KOPT-K1 (cell line): ENCODE measurements around the gene KCNH2.

Experiments
- H3K27ac ChIP-seq: fragments of 200-600 bp; sonication (generic); 2 replicates; pipeline ENCODE4 v1.5.1; 2016; ENCODE audit warnings: antibody characterized with exemption, mild to moderate bottlenecking, low read depth, low read length; ENCODE audit not compliant: poor library complexity, severe bottlenecking
- H3K36me3 ChIP-seq: fragments of 200-600 bp; sonication (generic); 2 replicates; pipeline ENCODE4 v1.5.1; 2017; ENCODE audit warnings: antibody characterized with exemption, mild to moderate bottlenecking, low read length, moderate library complexity; ENCODE audit not compliant: insufficient read depth
- H3K9me3 ChIP-seq: fragments of 200-600 bp; sonication (generic); 2 replicates; pipeline ENCODE4 v1.5.1; 2017; ENCODE audit warnings: antibody characterized with exemption, low read length, mild to moderate bottlenecking; ENCODE audit not compliant: insufficient read depth, poor library complexity, severe bottlenecking

KCNH2 gene

DNA sequence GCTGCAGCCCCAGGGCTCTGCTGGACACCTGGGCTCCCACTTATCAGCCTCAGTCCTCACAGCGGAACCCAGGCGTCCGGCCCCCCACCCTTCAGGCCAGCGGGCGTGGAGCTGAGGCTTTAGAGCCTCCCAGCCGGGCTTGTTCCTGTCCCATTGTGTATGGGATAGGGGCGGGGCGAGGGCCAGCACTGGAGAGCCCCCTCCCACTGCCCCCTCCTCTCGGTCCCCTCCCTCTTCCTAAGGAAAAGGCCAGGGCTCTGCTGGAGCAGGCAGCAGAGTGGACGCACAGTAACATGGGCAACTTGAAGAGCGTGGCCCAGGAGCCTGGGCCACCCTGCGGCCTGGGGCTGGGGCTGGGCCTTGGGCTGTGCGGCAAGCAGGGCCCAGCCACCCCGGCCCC is 15.4 kb upstream of the KCNH2 start:
- H3K9me3 ChIP-seq, result peaks cover 9% of the 10 kb centered on the region
- H3K36me3 ChIP-seq, result no peaks in the 10 kb centered on the region
- H3K27ac ChIP-seq, result no peak overlapping the region

DNA sequence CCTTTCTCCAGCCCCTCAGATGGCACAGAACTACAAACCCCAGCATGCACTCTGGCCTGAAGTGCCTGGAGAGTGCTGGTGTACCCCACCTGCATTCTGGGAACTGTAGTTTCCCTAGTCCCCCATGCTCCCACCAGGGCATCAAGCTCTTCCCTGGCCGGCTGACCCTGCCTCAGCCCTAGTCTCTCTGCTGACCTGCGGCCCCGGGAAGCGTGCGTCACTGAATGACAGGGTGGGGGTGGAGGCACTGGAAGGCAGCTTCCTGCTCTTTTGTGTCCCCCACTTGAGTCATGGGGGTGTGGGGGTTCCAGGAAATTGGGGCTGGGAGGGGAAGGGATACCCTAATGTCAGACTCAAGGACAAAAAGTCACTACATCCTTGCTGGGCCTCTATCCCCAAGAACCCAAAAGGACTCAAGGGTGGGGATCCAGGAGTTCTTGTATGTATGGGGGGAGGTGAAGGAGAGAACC is 14.7 kb upstream of the KCNH2 start:
- Histone ChIP-seq H3K9me3 (peaks cover 9% of the 10 kb centered on the region), H3K27ac (no peak overlapping the region), H3K36me3 (no peaks in the 10 kb centered on the region)

DNA sequence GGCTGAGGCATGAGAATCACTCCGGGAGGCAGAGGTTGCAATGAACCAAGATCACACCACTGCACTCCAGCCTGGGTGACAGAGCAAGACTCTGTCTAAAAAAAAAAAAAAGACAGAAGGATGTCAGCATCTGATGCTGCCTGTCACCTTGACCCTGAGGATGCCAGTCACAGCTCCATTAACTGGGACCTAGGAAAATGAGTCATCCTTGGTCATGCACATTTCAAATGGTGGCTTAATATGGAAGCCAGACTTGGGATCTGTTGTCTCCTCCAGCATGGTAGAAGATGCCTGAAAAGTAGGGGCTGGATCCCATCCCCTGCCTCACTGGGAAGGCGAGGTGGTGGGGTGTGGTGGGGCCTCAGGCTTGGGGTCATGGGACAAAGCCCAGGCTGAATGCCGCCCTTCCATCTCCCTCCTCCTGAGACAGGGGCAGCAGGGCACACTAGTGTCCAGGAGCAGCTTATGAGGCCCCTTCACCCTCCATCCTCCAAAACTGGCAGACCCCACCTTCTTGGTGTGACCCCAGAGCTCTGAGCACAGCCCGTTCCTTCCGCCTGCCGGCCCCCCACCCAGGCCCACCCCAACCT is 14.0 kb upstream of the KCNH2 start:
- Histone ChIP-seq H3K9me3 (peaks cover 9% of the 10 kb centered on the region), H3K27ac (no peak overlapping the region), H3K36me3 (no peaks in the 10 kb centered on the region)

DNA sequence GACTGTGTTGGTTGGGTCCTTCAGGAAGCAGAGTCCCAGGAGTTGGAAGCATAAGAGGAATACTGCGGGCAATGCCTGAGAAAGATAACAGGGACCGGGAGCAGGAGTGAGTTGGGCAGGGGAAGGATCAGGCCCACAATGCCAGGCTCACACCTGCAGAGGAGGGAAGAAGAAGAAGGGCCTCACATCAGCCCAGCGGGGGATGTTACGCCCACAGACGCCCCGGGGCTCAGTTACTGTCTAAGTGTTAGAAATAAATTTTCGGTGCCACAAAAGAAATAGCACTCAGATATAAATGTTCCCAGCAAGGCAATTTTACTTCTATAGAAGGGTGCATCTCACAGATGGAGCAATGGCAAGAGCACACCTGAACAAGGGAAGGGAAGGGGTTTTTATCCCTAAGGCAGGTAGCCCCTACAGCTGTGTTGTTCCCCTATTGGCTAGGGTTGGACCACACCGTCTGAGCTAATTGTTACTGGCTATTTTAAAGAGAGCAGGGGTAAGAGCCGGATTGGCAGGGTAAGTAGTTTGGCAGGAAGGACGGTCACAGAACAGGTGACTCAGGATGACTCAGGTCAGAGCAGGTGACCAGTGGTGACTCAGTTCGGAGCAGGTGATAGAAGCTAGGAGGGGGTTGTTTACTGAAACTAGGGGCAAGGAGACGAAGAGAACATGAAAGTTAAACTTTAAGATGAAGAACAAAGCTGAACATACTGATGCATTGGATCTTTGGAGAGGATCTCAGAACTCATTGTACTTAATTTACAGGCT is 12.5 kb upstream of the KCNH2 start, which contains the start of gene NOS3:
TSS of gene NOS3 (plus strand) at position 602 of the 771 bp plus-strand sequence. CDS start 2,787 bp downstream, outside the sequence.
- H3K27ac ChIP-seq, result no peak within 1 kb of the TSS
- H3K9me3 ChIP-seq, result peaks cover 9% of the 10 kb centered on the region
- H3K36me3 ChIP-seq, result no peaks in the 10 kb centered on the region

DNA sequence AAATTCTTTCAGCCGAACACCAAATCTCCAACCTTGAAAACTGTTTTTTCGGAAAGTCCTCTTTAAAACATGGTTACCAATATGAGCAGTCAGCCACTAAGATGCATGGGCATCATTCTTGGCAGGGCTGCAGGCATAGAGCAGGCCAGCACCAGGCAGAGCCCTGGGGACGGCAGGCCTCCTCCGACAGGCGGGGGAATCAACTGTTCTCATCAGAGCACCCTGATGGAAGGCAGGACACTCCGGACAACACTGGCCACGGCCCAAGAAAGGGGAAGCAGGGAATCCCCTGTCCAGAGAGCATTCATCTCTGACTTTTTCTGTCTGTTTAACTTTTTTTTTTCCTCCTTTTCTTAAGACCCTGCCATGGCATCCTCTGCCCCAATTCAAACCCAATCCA is 11.3 kb upstream of the KCNH2 start:
- Histone ChIP-seq H3K36me3 (no peaks in the 10 kb centered on the region), H3K27ac (no peak overlapping the region), H3K9me3 (peaks cover 9% of the 10 kb centered on the region)

DNA sequence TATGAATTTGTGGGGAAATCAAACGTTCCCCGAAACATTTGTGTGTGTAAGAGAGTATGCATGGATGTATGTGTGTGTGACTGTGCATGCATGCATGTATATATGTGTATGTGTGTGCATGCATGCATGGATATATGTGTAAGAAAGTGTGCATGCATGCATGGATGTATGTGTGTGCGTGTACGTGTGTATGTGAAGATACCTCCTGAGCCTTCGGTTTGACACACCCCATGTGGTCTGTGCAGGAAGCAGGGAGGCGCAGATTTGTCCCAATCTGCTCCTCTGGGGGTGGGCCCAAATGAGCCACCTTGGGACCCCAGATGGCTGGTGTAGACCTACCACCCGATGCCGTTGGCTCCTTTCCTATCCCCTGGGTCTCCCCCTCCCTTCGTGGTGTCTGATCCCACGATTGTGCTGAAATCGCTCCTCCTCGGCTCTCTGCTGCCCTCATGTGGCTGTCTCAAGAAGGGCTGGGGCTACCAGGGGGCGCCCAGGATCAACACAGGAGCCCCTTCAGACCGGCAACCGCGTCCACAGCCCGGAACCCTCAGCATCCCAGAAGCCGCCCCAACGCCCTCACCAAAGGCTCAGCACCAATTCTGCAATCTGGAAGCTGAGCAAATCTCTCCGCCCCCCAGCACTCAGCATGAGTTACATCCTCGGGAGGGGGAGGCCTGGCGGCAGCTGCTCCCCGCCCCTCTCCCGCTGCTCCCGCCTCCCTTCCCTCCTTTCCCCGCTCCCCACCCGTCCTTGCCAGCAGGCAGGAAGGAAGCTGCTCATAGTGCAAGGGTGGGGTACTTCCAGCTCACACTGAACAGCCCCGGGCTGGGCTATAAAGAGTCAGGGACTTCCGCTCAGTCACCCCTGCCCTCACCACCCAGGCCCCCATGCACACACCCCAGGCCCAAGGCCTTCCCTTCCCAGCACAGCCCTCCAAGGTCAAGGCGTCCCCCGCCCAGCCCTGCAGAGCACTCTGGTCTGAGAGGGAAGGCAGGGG is 10.4 kb upstream of the KCNH2 start:
- H3K27ac ChIP-seq, result no peak overlapping the region
- no peaks in the 10 kb centered on the region for H3K36me3 ChIP-seq
- H3K9me3 ChIP-seq, result peaks cover 9% of the 10 kb centered on the region

DNA sequence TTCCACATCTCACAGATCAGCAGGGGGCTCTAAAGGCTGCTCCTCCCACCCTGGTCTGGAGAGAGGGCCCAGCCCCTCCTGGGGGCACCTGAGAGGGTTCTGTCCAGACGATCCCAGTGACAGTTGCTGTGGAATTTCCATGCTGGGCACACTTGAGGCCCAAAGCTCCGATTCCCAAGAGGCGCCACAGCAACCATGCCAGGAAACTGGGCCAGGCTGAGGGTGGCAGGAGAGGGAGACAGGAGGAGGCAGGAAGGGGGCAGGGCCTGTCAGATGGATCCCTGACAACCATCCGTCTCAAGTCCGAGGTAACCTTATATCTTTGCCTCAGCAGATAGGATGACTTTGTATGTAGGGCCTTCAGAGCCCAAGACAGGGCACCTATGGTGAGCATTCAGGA is 8.4 kb upstream of the KCNH2 start:
- no peak overlapping the region for H3K27ac ChIP-seq
- no peaks in the 10 kb centered on the region for H3K36me3 ChIP-seq
- H3K9me3 ChIP-seq, result peaks cover 9% of the 10 kb centered on the region

DNA sequence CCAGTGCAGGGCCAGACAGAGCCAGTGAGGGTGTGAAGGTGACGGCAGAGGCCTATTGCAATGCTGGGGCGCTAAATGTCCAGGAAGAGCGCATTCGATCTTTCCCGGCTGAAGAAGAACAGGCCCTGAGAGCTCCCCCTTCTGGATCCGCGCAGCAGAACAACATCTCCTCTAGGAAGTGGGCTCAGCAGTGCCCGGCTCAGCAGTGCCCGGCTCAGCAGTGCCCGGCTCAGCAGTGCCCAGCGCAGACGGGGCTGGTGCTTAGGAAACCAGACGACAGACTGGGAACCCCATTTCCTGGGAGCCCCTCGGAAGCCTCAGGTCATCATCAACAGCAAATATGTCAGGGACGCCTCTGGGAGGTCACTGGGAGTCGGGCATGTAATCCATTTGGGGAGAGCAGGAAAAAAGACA is 8.0 kb upstream of the KCNH2 start:
- Histone ChIP-seq H3K9me3 (peaks cover 9% of the 10 kb centered on the region), H3K36me3 (no peaks in the 10 kb centered on the region), H3K27ac (no peak overlapping the region)

DNA sequence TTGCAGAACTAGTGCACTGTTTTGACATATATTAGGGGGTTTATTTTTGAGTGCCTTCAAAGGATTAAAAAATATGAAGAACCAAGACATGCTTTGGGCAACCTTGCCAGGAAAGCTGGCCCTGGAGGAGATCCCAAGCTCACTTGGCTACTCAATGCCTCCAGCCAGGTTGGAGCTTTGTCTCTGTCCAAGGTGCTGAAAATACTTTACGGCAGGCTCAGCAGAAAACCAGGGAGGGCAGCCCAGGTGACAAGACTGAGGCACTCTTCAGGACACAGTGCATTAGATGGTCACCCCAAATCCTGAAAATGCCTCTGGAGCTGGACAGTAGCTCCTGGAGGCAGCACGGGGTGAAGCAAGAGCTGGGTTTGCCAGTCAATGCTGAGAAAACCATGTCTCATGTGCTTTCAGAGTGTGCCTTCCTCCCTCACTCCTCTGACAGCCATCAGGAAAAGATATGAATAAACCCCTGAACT is 5.8 kb upstream of the KCNH2 start:
- Histone ChIP-seq H3K9me3 (no peaks in the 10 kb centered on the region), H3K27ac (no peak overlapping the region), H3K36me3 (no peaks in the 10 kb centered on the region)

DNA sequence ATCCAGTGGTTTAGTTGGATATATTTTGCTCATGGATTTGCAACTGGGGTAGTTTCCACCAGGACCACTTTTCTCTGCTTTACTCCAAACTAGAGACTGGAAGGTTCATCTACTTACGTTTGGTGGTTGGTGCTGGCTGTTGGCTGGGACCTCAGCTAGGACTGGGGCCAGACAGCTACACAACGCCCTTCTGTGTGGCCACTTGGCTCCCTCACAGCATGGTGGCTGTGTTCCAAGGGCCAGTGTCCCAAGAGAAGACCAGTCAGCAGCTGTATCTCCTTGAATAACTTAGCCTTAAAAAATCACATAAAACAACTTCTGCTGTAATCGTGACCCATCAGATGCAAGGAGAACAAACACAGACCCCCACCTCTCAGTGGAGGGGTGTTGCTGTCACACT is 4.2 kb upstream of the KCNH2 start:
- H3K27ac ChIP-seq, result no peak overlapping the region
- no peaks in the 10 kb centered on the region for H3K9me3 ChIP-seq
- H3K36me3 ChIP-seq, result no peaks in the 10 kb centered on the region

DNA sequence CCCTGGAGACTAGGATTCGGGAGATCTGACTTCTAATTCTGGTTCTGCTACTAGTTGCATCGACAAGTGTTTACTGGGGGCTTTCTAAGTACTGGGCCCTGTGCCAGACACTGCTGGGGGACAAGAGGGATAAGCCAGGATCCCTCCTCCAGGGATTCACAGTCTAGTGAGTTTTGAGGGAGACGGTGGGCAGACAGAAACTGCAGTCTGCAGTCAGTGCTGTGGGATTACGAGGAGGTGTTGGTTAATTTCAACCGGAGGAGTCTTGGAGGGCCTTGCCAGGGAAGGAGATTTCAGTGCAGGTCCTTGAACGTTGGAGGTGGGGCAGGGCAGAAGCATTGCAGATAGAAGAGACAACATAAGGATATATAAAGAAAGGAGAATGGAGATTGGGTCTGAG is 3.5 kb upstream of the KCNH2 start:
- Histone ChIP-seq H3K9me3 (no peaks in the 10 kb centered on the region), H3K27ac (no peak overlapping the region), H3K36me3 (no peaks in the 10 kb centered on the region)

DNA sequence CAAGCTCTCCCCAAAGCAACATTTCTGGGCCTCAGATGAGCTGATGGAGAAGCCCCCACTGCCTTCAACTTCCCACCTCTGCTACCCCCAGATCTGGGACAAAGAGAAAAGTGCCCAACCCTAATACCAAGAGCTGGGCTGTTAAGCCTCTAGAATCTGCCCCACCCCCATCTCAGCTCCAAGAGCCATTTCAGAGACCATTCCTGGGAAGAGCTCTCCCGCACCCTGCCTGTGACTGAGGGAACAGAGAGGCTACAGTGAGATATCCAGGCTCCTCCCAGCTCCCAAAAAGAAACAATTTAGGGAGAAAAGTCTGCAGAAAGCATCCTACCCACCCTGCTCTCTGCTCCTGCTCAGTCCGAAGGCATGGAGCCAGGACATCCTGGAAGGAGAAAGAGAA is 2.5 kb upstream of the KCNH2 start:
- H3K9me3 ChIP-seq, result no peaks in the 10 kb centered on the region
- H3K36me3 ChIP-seq, result no peaks in the 10 kb centered on the region
- no peak overlapping the region for H3K27ac ChIP-seq

DNA sequence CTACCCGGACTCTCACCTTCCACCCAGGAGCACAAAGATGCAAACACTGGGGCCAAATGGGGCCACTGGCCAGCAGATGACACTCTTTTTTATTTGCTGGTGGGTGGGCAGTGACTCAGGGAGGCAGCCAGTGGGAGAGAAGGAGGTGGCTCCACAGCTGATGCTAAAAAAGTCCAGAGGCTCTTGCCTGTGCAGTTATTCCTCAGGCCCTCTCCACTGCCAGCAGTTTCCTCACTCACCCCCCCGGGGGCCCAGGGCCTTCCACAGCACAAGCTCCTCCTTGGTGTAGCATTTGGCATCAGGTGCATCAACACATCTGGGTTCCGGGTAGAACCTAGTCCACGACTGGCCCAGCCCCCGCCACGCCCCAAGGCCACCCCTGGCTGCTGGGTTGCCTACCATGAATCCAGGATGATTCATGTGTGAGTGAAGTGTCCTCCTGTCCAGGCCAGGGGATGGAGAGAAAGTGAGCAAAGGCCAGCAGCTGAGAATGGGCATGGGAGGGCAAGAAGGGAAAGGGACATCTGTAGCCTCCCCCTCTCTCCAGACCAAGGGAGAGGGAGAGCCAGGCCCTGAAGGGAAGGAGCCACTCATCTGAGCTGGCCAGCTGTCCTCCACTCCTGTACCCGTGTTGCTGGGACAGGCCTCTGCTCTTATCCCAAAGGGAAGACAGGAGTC is 1.7 kb upstream of the KCNH2 start:
- no peak overlapping the region for H3K27ac ChIP-seq
- no peaks in the 10 kb centered on the region for H3K36me3 ChIP-seq
- no peaks in the 10 kb centered on the region for H3K9me3 ChIP-seq

DNA sequence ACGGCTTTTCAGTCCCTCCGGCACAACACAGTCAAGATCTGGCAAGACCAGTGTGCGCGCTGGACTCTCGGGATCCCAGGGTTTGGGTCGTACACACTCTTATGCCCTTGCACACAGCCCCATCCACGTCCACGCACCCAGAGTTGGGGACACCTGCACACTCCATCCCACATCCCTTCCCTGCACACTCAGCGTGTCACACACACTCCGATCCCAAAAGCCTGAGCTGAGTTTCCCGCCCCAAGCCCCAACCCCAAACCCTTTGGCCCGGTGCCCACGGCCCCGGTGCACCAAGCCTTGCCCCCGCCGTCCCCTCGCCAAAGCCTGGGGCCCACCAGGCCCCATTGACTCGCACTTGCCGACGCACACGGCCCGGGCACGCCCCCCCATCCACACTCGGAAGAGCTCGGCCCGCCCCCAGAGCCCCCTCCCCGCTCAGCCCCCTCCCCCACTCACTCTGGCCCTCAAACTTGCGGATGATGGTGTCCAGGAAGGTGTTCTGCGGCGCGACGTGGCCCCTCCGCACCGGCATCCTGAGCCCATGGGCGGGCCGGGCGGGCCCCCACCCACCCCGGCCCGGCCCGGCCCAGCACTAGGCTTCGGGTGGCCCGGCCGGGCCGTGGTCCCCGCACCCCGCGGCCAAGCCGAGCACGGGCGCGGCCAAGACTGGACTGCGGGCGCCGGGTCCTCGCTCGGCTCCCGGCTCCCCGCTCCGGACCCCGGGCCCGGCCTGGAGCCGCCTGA is 567 bp downstream of the KCNH2 start:
- Histone ChIP-seq H3K9me3 (no peaks in the 10 kb centered on the region), H3K36me3 (no peaks in the 10 kb centered on the region), H3K27ac (no peak overlapping the region)
